B cell (primary cell): Measurements from ENCODE around the gene OR51L1. TPM values are rescaled to one million over a fixed set of nuclear protein-coding genes. Genes with fewer than 3 reads are reported as not detected.

Experiments
- ATAC-seq: fragments of 200-7000 bp; cut with Tn5 transposase; one replicate; pipeline ENCODE4 v1.10.0; 2021; ENCODE audit warnings: low read depth, mild to moderate bottlenecking, moderate number of reproducible peaks, moderate library complexity
- CTCF ChIA-PET: fragments of 350-600 bp; sonication (Branson Sonifier 250); formaldehyde crosslinking; loops from one replicate; lab custom pipeline; 2021; ENCODE audit warnings: antibody characterized with exemption, inconsistent platforms; lab: Charles Lee
- POLR2A ChIA-PET: fragments of 350-600 bp; sonication (Branson Sonifier 250); formaldehyde crosslinking; loops from one replicate; lab custom pipeline; 2021; ENCODE audit warnings: antibody characterized with exemption; lab: Charles Lee
- DNase-seq: peaks from one replicate; pipeline ENCODE4 v3.0.0; 2013
- H2AFZ ChIP-seq: 2 replicates; pipeline ENCODE4 v1.6.1; 2012; ENCODE audit warnings: mild to moderate bottlenecking, low read depth, low read length; ENCODE audit not compliant: insufficient read depth, poor library complexity, severe bottlenecking
- H3K27ac ChIP-seq, 2 donors: 1 replicate in 1 of 2; 2 replicates in 1 of 2; pipeline ENCODE4 v1.5.1; 2012 to 2013; ENCODE audit warnings: low read length in 2 of 2, mild to moderate bottlenecking in 2 of 2, moderate library complexity in 1 of 2
- H3K27me3 ChIP-seq, 4 experiments: fragments of 200-600 bp in 1 of 4; sonication (generic) in 1 of 4; replicated peaks in 1 of 4; 1 replicate in 2 of 4; 2 replicates in 2 of 4; pipeline versions ENCODE4 v1.6.1 to v1.7.0; 2013 to 2016; ENCODE audit warnings: low read length in 3 of 4, mild to moderate bottlenecking in 2 of 4, mixed read lengths in 1 of 4, moderate library complexity in 1 of 4; ENCODE audit not compliant: insufficient read depth in 4 of 4, control insufficient read depth in 3 of 4; ENCODE audit errors: control extremely low read depth in 1 of 4
- H3K36me3 ChIP-seq, 2 experiments: replicated peaks in 1 of 2; 1 replicate in 1 of 2; 2 replicates in 1 of 2; pipeline versions ENCODE4 v1.6.1 to v1.7.1; 2013; ENCODE audit warnings: low read length in 1 of 2; ENCODE audit not compliant: insufficient read depth in 2 of 2, control insufficient read depth in 1 of 2; ENCODE audit errors: control extremely low read depth in 1 of 2, extremely low read depth in 1 of 2
- H3K4me1 ChIP-seq, 2 donors: fragments of 200-600 bp in 1 of 2; sonication (generic) in 1 of 2; 1 replicate in 1 of 2; 2 replicates in 1 of 2; pipeline versions ENCODE4 v1.5.1 to v1.6.1; 2013 to 2017; ENCODE audit warnings: low read length in 2 of 2; ENCODE audit not compliant: control insufficient read depth in 2 of 2, insufficient read depth in 2 of 2
- H3K4me2 ChIP-seq: replicated peaks from 2 replicates; pipeline ENCODE3; 2012; ENCODE audit warnings: mild to moderate bottlenecking, low read depth, low read length; ENCODE audit not compliant: poor library complexity, severe bottlenecking
- H3K4me3 ChIP-seq, 5 experiments: fragments of 200-600 bp in 1 of 5; sonication (generic) in 1 of 5; 1 replicate in 3 of 5; 2 replicates in 2 of 5; pipeline versions ENCODE4 v1.5.1 to v1.7.0; 2011 to 2016; ENCODE audit warnings: low read length in 4 of 5, mild to moderate bottlenecking in 4 of 5, low read depth in 2 of 5, control low read depth in 1 of 5, moderate library complexity in 1 of 5; ENCODE audit not compliant: insufficient read depth in 1 of 5; ENCODE audit errors: control extremely low read depth in 1 of 5, extremely low read depth in 1 of 5
- H3K79me2 ChIP-seq: fragments of 200-600 bp; sonication (generic); one replicate; pipeline ENCODE4 v1.6.0; 2016; ENCODE audit warnings: low read length; ENCODE audit not compliant: control insufficient read depth, insufficient read depth
- H3K9ac ChIP-seq: fragments of 200-600 bp; sonication (generic); 2 replicates; pipeline ENCODE4 v1.6.1; 2017; ENCODE audit warnings: mild to moderate bottlenecking, low read length, moderate library complexity
- H3K9me3 ChIP-seq, 3 donors: one replicate each; pipeline versions ENCODE4 v1.6.1 to v1.7.1; 2013; ENCODE audit warnings: low read length in 2 of 3; ENCODE audit not compliant: control insufficient read depth in 2 of 3, insufficient read depth in 1 of 3; ENCODE audit errors: control extremely low read depth in 1 of 3
- H4K20me1 ChIP-seq: 2 replicates; pipeline ENCODE4 v1.6.0; 2012; ENCODE audit warnings: mild to moderate bottlenecking, low read length; ENCODE audit not compliant: insufficient read depth, control insufficient read depth, poor library complexity, severe bottlenecking
- H3K27ac Mint-ChIP-seq: one replicate; pipeline ENCODE4 v1.8.0; 2021; ENCODE audit warnings: mixed read lengths
- H3K27me3 Mint-ChIP-seq: one replicate; pipeline ENCODE4 v1.8.0; 2021; ENCODE audit warnings: mixed read lengths
- H3K4me1 Mint-ChIP-seq: one replicate; pipeline ENCODE4 v1.8.0; 2021; ENCODE audit warnings: mixed read lengths
- H3K4me3 Mint-ChIP-seq: one replicate; pipeline ENCODE4 v1.8.0; 2021; ENCODE audit warnings: mixed read lengths
- H3K9me3 Mint-ChIP-seq: one replicate; pipeline ENCODE4 v1.8.0; 2022; ENCODE audit warnings: mixed read lengths; ENCODE audit not compliant: insufficient read depth
- CTCF ChIP-seq: fragments of 200-600 bp; IDR thresholded peaks from one replicate; pipeline ENCODE4 v1.8.0; 2022; ENCODE audit warnings: antibody characterized with exemption, mild to moderate bottlenecking
- EZH2 ChIP-seq: IDR thresholded peaks from 2 replicates; pipeline ENCODE4 v1.6.1; 2012; ENCODE audit warnings: borderline replicate concordance, low read depth, mild to moderate bottlenecking, moderate library complexity, low read length; ENCODE audit not compliant: insufficient read depth, poor library complexity, severe bottlenecking
- WGBS: methylation state at CpG from one replicate; pipeline ENCODE4 v1.1.5; 2013; ENCODE audit warnings: missing lambda C conversion rate; ENCODE audit not compliant: insufficient coverage; 5-methylcytosine and 5-hydroxymethylcytosine counted together
- intact Hi-C: fragments of 100-400 bp; cut with micrococcal nuclease; formaldehyde crosslinking; loops from one replicate; pipeline ENCODE4 v1.10.0; 2022
- polyA plus RNA-seq: library from polyadenylated mRNA; depleted of rRNA; stranded (reverse); fragments of >200 nt; gene quantifications from 2 replicates; pipeline ENCODE4 v1.2.3, GENCODE V29; 2012
- total RNA-seq, 2 donors: library from RNA; stranded (reverse); fragments of 120-200 nt in 1 of 2; gene quantifications; 1 replicate in 1 of 2; 2 replicates in 1 of 2; pipeline versions ENCODE4 v1.2.3 to v1.2.4, GENCODE V29; 2013 to 2022

OR51L1 gene
- total and polyA plus RNA-seq, 2 donors (not counting 1 experiment from before 2014, with no cell fraction given): not detected

GRCh38 chr11:5037926-5038325 lies 43.3 kb downstream of the OR51L1 start:
- Histone ChIP-seq H3K4me2 (no peak overlapping the region), H4K20me1 (no peaks in the 10 kb centered on the region), H2AFZ (no peak overlapping the region), H3K36me3 (no peaks in the 10 kb centered on the region), H3K9me3 (no peaks in the 10 kb centered on the region), H3K27ac (no peak overlapping the region), H3K4me3 (no peak overlapping the region), H3K27me3 (no peaks in the 10 kb centered on the region), H3K79me2 (no peaks in the 10 kb centered on the region), H3K4me1 (no peaks in the 10 kb centered on the region), H3K9ac (no peak overlapping the region)
- ChIA-PET POLR2A (no interaction called here), CTCF (no interaction called here)
- TF ChIP-seq CTCF (no peak), EZH2 (no peak)
- intact Hi-C loops: no loop called here
- no peak for DNase-seq
- H3K27ac Mint-ChIP-seq: no peak overlapping the region
- H3K4me3 Mint-ChIP-seq: no peak overlapping the region
- H3K4me1 Mint-ChIP-seq: no peaks in the 10 kb centered on the region
- H3K9me3 Mint-ChIP-seq: no peaks in the 10 kb centered on the region
- no peak for ATAC-seq
- no peaks in the 10 kb centered on the region for H3K27me3 Mint-ChIP-seq
- no CpG with 5 or more reads among the region's 2 CpGs for WGBS

GRCh38 chr11:5038341-5038740 lies 43.7 kb downstream of the OR51L1 start:
- no peak for ATAC-seq
- no peak overlapping the region for H3K27ac Mint-ChIP-seq
- no peak overlapping the region for H3K4me3 Mint-ChIP-seq
- Histone ChIP-seq H3K9ac (no peak overlapping the region), H3K4me1 (no peaks in the 10 kb centered on the region), H3K79me2 (no peaks in the 10 kb centered on the region), H3K27me3 (no peaks in the 10 kb centered on the region), H4K20me1 (no peaks in the 10 kb centered on the region), H3K27ac (no peak overlapping the region), H3K4me3 (no peak overlapping the region), H2AFZ (no peak overlapping the region), H3K9me3 (no peaks in the 10 kb centered on the region), H3K36me3 (no peaks in the 10 kb centered on the region), H3K4me2 (no peak overlapping the region)
- ChIA-PET POLR2A (no interaction called here), CTCF (no interaction called here)
- DNase-seq: no peak
- no peak for TF ChIP-seq EZH2
- TF ChIP-seq CTCF: no peak
- H3K4me1 Mint-ChIP-seq: no peaks in the 10 kb centered on the region
- no peaks in the 10 kb centered on the region for H3K27me3 Mint-ChIP-seq
- intact Hi-C loops: no loop called here
- WGBS: 83% methylated on average over 1 of the region's 1 CpG
- H3K9me3 Mint-ChIP-seq: no peaks in the 10 kb centered on the region
